GM12872 (cell line): Measurements from ENCODE around the gene PSAP.

ENCODE experiments used
- CTCF ChIP-seq: IDR thresholded peaks from 3 replicates; pipeline ENCODE4 v1.5.1; 2011; ENCODE audit warnings: low read depth, mild to moderate bottlenecking, low read length, moderate library complexity; ENCODE audit not compliant: insufficient read depth

PSAP gene

GRCh38 chr10:71888623-71889387, 37.8 kb upstream of the PSAP start:
- peak; percentile 3; the same call in 1 of the 3 replicates for TF ChIP-seq CTCF

- no peak for TF ChIP-seq CTCF
Measured at GRCh38 chr10:71888248-71888622, 37.2 kb upstream of the PSAP start.

GRCh38 chr10:71887743-71888142, 36.7 kb upstream of the PSAP start:
- TF ChIP-seq CTCF: no peak

- TF ChIP-seq CTCF: no peak
Measured at GRCh38 chr10:71882813-71883659, 32.0 kb upstream of the PSAP start.

- TF ChIP-seq CTCF: no peak
Measured at GRCh38 chr10:71881647-71882355, 30.8 kb upstream of the PSAP start.

- no peak for TF ChIP-seq CTCF
Measured at GRCh38 chr10:71880425-71881306, 29.6 kb upstream of the PSAP start.
